ENCODE data around the gene KRT24. TPM values are rescaled to one million over a fixed set of nuclear protein-coding genes. Genes with fewer than 3 reads are reported as not detected.

Gene KRT24
- total RNA-seq, 1 donor from 2014 or later, result not detected

GRCh38 chr17:40722241-40722640, 18.7 kb upstream of the KRT24 start:
- no peak for DNase-seq (ENCODE audit: low spot score)
- Mint-ChIP-seq H3K27ac (ENCODE audit: unreplicated experiment) (no peak overlapping the region), H3K36me3 (ENCODE audit: low read depth) (no peaks in the 10 kb centered on the region), H3K9me3 (ENCODE audit: low read depth) (no peaks in the 10 kb centered on the region), H3K4me1 (ENCODE audit: low read depth) (peaks cover 4% of the 10 kb centered on the region), H3K4me3 (ENCODE audit: unreplicated experiment) (no peak overlapping the region), H3K27me3 (ENCODE audit: low read depth) (peaks cover 40% of the 10 kb centered on the region)
- TF ChIP-seq CTCF (IDR thresholded peaks at IDR 0.05), result no peak

- H3K27me3 Mint-ChIP-seq (ENCODE audit: low read depth), result peaks cover 45% of the 10 kb centered on the region
- H3K27ac Mint-ChIP-seq (ENCODE audit: unreplicated experiment), result no peak overlapping the region
- no peak overlapping the region for H3K4me3 Mint-ChIP-seq (ENCODE audit: unreplicated experiment)
- peaks cover 4% of the 10 kb centered on the region for H3K4me1 Mint-ChIP-seq (ENCODE audit: low read depth)
- H3K9me3 Mint-ChIP-seq (ENCODE audit: low read depth), result no peaks in the 10 kb centered on the region
- TF ChIP-seq CTCF (IDR thresholded peaks at IDR 0.05), result no peak
- no peak for DNase-seq (ENCODE audit: low spot score)
- no peaks in the 10 kb centered on the region for H3K36me3 Mint-ChIP-seq (ENCODE audit: low read depth)
Measured at GRCh38 chr17:40720899-40721298, 17.3 kb upstream of the KRT24 start.

GRCh38 chr17:40718930-40719329, 15.4 kb upstream of the KRT24 start:
- H3K9me3 Mint-ChIP-seq (ENCODE audit: low read depth), result no peaks in the 10 kb centered on the region
- H3K4me1 Mint-ChIP-seq (ENCODE audit: low read depth), result peaks cover 4% of the 10 kb centered on the region
- DNase-seq (ENCODE audit: low spot score), result no peak
- H3K36me3 Mint-ChIP-seq (ENCODE audit: low read depth), result no peaks in the 10 kb centered on the region
- H3K27me3 Mint-ChIP-seq (ENCODE audit: low read depth), result peaks cover 40% of the 10 kb centered on the region
- no peak overlapping the region for H3K27ac Mint-ChIP-seq (ENCODE audit: unreplicated experiment)
- no peak for TF ChIP-seq CTCF (IDR thresholded peaks at IDR 0.05)
- H3K4me3 Mint-ChIP-seq (ENCODE audit: unreplicated experiment), result no peak overlapping the region

- Mint-ChIP-seq H3K36me3 (ENCODE audit: low read depth) (no peaks in the 10 kb centered on the region), H3K27me3 (ENCODE audit: low read depth) (peaks cover 40% of the 10 kb centered on the region), H3K9me3 (ENCODE audit: low read depth) (no peaks in the 10 kb centered on the region), H3K4me1 (ENCODE audit: low read depth) (peaks cover 4% of the 10 kb centered on the region), H3K4me3 (ENCODE audit: unreplicated experiment) (no peak overlapping the region), H3K27ac (ENCODE audit: unreplicated experiment) (no peak overlapping the region)
- no peak for TF ChIP-seq CTCF (IDR thresholded peaks at IDR 0.05)
- DNase-seq (ENCODE audit: low spot score), result no peak
Measured at GRCh38 chr17:40717776-40718175, 14.2 kb upstream of the KRT24 start.

- Mint-ChIP-seq H3K9me3 (ENCODE audit: low read depth) (no peaks in the 10 kb centered on the region), H3K36me3 (ENCODE audit: low read depth) (no peaks in the 10 kb centered on the region), H3K27me3 (ENCODE audit: low read depth) (peaks cover 54% of the 10 kb centered on the region), H3K4me3 (ENCODE audit: unreplicated experiment) (no peak overlapping the region), H3K27ac (ENCODE audit: unreplicated experiment) (no peak overlapping the region), H3K4me1 (ENCODE audit: low read depth) (no peaks in the 10 kb centered on the region)
- TF ChIP-seq CTCF (IDR thresholded peaks at IDR 0.05), result peak; percentile 28
- no peak for DNase-seq (ENCODE audit: low spot score)
Measured at GRCh38 chr17:40714473-40714872, 10.9 kb upstream of the KRT24 start.

All from chondrocyte (in vitro differentiated cells).